ENCODE results near the gene MFSD11. TPM values are rescaled to one million over a fixed set of nuclear protein-coding genes. Genes with fewer than 3 reads are reported as not detected.
"Not testable (repeated sequence)": the region's sequence is repeated elsewhere in the genome, so short reads cannot be mapped to it uniquely, and the experiment has no call there.

Gene MFSD11
- total and polyA plus RNA-seq, 7 donors, result 10.1 to 27.4 (median 20.7) TPM

DNA sequence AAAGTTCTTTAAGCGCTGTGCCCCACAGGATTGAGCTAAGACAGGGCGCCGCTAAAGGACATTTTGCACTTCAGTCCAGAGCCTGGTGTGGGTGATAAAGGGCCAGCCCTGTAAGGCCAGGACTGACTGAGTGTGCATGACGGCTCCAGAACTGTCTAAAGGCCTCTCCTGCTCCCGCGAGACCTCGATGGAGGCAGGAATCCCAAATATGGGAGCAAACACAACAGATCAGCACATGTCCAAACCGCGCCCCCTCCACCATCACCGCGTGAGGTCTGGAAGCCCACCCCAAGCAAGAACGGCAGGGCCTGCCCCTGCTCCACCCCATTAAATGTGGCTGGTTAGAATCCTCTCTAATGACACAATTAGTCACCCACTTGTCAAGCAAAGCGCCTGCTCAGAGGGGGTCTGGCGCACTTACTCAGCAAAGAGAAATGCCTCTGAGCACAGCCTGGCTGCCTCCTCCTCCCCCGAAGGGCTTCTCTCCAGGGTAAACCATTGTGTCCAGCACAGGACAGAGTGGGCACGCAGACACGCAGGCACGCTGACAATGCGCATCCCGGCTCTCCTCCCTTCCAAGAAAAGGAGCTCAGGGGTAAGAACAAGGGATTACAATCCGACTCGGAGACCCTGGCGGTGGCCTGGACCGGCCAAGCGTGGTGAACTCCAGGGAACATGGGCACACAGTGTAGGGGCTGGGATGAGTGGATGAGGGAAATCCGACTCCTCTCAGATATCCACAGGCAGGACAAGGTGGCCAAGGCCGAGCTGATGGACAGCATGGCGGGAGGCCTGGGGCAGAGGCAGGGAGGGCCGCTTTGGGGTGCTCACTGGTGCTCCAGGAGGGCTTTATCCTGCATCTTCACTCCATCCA is 28.6 kb upstream of the MFSD11 start:
- Histone ChIP-seq H3K4me1 (peaks cover 36% of the 10 kb centered on the region), H3K4me3 (peak overlapping the region; percentile 73), H3K27me3 (ENCODE audit: insufficient read depth in 3 of 3, low read length in 2 of 3) (no peaks in the 10 kb centered on the region), H3K36me3 (ENCODE audit: insufficient read depth in 1 of 2, low read depth in 1 of 2) (peaks cover 0 to 18% of the 10 kb centered on the region in 2 donors), H3K9me3 (no peaks in the 10 kb centered on the region), H3K27ac (peak overlapping the region; percentile 85)
- TF ChIP-seq, protein P1, sequence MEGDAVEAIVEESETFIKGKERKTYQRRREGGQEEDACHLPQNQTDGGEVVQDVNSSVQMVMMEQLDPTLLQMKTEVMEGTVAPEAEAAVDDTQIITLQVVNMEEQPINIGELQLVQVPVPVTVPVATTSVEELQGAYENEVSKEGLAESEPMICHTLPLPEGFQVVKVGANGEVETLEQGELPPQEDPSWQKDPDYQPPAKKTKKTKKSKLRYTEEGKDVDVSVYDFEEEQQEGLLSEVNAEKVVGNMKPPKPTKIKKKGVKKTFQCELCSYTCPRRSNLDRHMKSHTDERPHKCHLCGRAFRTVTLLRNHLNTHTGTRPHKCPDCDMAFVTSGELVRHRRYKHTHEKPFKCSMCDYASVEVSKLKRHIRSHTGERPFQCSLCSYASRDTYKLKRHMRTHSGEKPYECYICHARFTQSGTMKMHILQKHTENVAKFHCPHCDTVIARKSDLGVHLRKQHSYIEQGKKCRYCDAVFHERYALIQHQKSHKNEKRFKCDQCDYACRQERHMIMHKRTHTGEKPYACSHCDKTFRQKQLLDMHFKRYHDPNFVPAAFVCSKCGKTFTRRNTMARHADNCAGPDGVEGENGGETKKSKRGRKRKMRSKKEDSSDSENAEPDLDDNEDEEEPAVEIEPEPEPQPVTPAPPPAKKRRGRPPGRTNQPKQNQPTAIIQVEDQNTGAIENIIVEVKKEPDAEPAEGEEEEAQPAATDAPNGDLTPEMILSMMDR (IDR thresholded peaks at IDR 0.05), result no peak
- WGBS, 3 donors, result 39 to 63% (median 45%) methylated on average over 29 of the region's 29 CpGs
- intact Hi-C loops (cut with DNase I), result no loop called here
- DNase-seq, result peak; percentile 87 to 92
- ATAC-seq, result peak; percentile 50 to 60 (median 56)

DNA sequence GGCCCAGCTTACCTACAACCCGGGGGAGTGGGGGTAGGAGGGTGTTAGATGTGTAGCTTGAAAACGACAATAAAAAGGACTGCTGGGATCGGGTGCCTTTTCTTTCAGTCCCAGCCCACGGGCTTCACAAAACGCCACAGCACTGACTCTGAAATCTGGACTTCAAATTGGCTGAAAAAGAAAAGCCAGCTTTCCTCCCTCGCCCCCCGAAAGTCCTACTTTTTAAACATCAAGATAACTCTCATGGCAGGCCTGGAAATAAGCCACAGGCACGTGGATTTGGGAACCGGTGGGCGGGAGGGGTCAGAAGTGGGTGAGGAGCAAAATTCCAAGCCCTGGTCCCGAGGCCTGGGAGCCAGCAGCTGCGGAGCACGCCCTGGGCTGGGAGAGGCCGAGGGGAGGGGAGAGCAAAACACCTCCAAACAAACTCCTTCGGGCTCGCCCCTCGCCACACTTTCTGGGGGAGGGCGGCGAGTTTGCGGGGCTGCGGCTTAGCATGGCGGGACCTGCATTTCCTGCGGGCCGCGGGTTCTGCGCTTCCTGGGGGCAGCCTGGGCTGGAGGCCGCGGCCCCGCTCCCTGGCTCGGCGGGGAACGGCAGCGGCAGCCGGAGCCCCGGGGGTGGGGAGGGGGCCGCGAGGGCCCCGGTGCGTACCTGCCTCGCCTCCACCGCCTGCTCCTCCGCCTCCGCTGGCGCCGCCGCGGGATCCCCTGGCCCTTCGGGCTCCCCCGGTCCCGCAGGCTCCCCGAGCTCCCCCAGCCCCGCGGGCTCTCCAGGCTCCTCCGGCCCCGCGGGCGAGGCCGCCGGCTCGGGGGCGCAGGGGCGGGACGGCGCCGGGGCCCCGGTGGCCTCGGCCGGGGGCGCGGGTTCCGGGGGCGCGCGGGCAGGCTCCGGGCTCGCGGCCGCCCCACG is 27.7 kb upstream of the MFSD11 start:
- DNase-seq (peak in 1 of 2 donors; percentile 60), ATAC-seq (peak; percentile 16 to 50 (median 34))
- Histone ChIP-seq H3K4me3 (peak overlapping the region; percentile 73), H3K4me1 (peaks cover 43% of the 10 kb centered on the region), H3K27ac (peak overlapping the region; percentile 85), H3K36me3 (ENCODE audit: insufficient read depth in 1 of 2, low read depth in 1 of 2) (peaks cover 2 to 25% of the 10 kb centered on the region in 2 donors)
- intact Hi-C loops (cut with DNase I), result loop anchor here in 1 of 2 donors (5.0 kb wide), 1 partner anchor 153 kb away; no protein-coding TSS in a partner anchor
- 4 to 10% (median 4%) methylated on average over 23 to 48 of the region's 79 CpGs for WGBS, 3 donors
- not testable (repeated sequence) for H3K27me3 ChIP-seq (ENCODE audit: insufficient read depth in 3 of 3, low read length in 2 of 3); H3K9me3 ChIP-seq

DNA sequence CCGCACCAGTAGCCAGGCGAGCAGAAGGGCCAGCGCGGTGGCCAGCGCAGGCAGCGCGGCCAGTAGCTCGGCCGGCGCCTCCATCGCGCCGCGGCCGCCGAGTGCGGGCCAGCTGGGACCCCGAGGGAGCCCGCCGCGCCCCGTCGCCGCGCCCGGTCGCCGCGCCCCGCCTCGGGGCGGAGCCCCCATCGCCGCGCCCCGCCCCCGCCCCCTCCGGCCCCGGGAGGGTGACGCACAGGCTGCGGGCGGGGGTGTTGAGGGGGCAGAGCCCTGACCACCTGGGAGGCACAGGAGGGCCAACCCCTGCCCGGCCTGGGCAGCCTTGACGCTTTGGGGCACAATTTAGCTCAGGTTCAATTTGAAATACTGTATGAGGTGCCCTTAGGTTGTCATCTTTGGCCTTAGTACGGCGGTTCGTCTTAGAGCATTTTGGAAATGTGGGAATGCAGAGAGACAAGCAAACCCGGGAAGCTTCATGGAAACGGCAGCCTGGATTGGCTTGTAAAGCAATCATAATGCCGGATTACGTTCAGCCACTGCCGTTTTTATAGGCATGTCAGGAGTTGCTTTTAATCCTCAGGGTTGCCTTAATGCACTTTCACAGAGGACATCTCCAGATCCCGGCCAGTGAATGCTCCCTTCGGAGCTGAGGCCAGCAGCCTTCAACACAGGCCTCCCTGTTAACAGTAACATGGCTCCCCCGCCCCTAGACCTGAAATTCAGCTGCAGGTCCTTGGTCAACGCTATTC is 26.9 kb upstream of the MFSD11 start, which contains the start of gene MXRA7:
MXRA7 (minus strand) TSS at position 103 of the 749 bp plus-strand sequence; CDS start at position 84, 19 bp downstream.
- intact Hi-C loops (cut with DNase I), result loop anchor here in 1 of 2 donors (5.0 kb wide), 1 partner anchor 154 kb away; no protein-coding TSS in a partner anchor
- H3K4me1 ChIP-seq, result peaks cover 51% of the 10 kb centered on the region
- ATAC-seq, result peak; percentile 75 to 81 (median 78)

DNA sequence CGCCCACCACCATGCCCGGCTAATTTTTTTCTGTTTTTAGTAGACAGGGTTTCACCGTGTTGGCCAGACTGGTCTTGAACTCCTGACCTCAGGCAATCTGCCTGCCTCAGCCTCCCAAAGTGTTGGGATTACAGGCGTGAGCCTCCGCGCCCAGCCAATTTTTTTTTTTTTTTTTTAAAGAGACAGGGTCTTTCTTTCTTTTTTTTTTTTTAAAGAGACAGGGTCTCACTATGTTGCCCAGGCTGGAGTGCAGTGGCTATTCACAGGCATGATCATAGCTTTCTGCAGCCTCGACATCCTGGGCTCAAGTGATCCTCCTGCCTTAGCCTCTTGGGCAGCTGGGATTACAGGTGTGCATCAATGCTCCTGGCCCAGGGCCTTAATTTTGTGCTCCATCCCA is 25.6 kb upstream of the MFSD11 start:
- 56 to 67% (median 66%) methylated on average over 5 to 7 of the region's 7 CpGs for WGBS, 3 donors
- H3K4me1 ChIP-seq, result peaks cover 62% of the 10 kb centered on the region
- intact Hi-C loops (cut with DNase I), result loop anchor here in 1 of 2 donors (2.0 to 5.0 kb wide), 2 partner anchors 28 to 155 kb away; no protein-coding TSS in a partner anchor
- H3K36me3 ChIP-seq (ENCODE audit: insufficient read depth in 1 of 2, low read depth in 1 of 2), result peaks cover 2 to 46% of the 10 kb centered on the region in 2 donors
- peak in 1 of 2 donors; percentile 19 for DNase-seq
- not testable (repeated sequence) for H3K4me3 ChIP-seq; H3K9me3 ChIP-seq; H3K27me3 ChIP-seq (ENCODE audit: insufficient read depth in 3 of 3, low read length in 2 of 3); ATAC-seq; H3K27ac ChIP-seq

More for the DNA sequence above, 26.9 kb upstream of the MFSD11 start, which contains the start of gene MXRA7:
- Histone ChIP-seq H3K9me3 (no peaks in the 10 kb centered on the region), H3K27ac (peak within 1 kb of the TSS; percentile 87), H3K36me3 (ENCODE audit: insufficient read depth in 1 of 2, low read depth in 1 of 2) (peaks cover 2 to 33% of the 10 kb centered on the region in 2 donors), H3K4me3 (peak within 1 kb of the TSS; percentile 73), H3K27me3 (ENCODE audit: insufficient read depth in 3 of 3, low read length in 2 of 3) (no peaks in the 10 kb centered on the region)
- peak; percentile 84 to 89 for DNase-seq
- TF ChIP-seq, protein P1 (IDR thresholded peaks at IDR 0.05), result no peak
- WGBS, 3 donors, result 3 to 7% (median 4%) methylated on average over 27 to 41 of the region's 56 CpGs

DNA sequence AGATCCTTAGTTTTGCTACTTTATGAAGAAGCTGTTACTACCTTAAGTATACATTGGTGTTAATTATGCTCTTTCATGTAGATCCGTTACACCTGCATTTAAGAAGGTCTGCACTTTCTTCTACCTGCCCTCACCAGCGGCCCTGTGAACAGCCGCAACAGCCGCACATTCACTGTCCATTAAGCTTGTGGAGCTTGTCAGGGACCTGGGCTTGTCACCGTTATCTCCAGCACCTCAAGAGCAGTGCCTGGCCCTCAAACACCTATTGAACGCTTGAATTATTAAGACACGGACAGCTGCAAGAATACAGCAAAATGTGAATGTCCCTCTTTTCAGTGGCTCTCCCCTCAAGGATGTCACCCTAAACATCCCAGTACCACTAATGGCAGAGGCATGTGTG is 24.2 kb upstream of the MFSD11 start:
- TF ChIP-seq, protein P1 (IDR thresholded peaks at IDR 0.05), result no peak

More for the DNA sequence above, 24.2 kb upstream of the MFSD11 start:
- no peaks in the 10 kb centered on the region for H3K27me3 ChIP-seq (ENCODE audit: insufficient read depth in 3 of 3, low read length in 2 of 3)
- peaks cover 53% of the 10 kb centered on the region for H3K4me1 ChIP-seq
- H3K9me3 ChIP-seq, result no peaks in the 10 kb centered on the region
- peaks cover 2 to 60% of the 10 kb centered on the region in 2 donors for H3K36me3 ChIP-seq (ENCODE audit: insufficient read depth in 1 of 2, low read depth in 1 of 2)
- peak in 1 of 2 donors; percentile 14 for DNase-seq
- intact Hi-C loops (cut with DNase I), result loop anchor here in 1 of 2 donors (2.0 to 5.0 kb wide), 2 partner anchors 29 to 156 kb away; no protein-coding TSS in a partner anchor
- ATAC-seq, result no peak
- no peak overlapping the region for H3K4me3 ChIP-seq
- WGBS, 3 donors, result 93 to 97% (median 94%) methylated on average over 7 of the region's 7 CpGs
- peak overlapping the region; percentile 89 for H3K27ac ChIP-seq
